ENCODE data around the gene PNMA6F.

- TF ChIP-seq, protein P1, sequence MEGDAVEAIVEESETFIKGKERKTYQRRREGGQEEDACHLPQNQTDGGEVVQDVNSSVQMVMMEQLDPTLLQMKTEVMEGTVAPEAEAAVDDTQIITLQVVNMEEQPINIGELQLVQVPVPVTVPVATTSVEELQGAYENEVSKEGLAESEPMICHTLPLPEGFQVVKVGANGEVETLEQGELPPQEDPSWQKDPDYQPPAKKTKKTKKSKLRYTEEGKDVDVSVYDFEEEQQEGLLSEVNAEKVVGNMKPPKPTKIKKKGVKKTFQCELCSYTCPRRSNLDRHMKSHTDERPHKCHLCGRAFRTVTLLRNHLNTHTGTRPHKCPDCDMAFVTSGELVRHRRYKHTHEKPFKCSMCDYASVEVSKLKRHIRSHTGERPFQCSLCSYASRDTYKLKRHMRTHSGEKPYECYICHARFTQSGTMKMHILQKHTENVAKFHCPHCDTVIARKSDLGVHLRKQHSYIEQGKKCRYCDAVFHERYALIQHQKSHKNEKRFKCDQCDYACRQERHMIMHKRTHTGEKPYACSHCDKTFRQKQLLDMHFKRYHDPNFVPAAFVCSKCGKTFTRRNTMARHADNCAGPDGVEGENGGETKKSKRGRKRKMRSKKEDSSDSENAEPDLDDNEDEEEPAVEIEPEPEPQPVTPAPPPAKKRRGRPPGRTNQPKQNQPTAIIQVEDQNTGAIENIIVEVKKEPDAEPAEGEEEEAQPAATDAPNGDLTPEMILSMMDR (IDR thresholded peaks at IDR 0.05) = no peak
- no peak for TF ChIP-seq POLR2A (IDR thresholded peaks at IDR 0.05)
These were observed 4.3 kb downstream of the PNMA6F start for GRCh38 chrX:153317306-153317705.

All from right lobe of liver (tissue), 4 donors.